PFSK-1 (cell line): ENCODE data around the gene SNX18.

Experiments used
- FOXP2 ChIP-seq: optimal IDR thresholded peaks from 2 replicates; pipeline ENCODE3; 2011; ENCODE audit warnings: borderline replicate concordance, control low read depth, inconsistent platforms; ENCODE audit not compliant: insufficient read depth; ENCODE audit errors: extremely low read length, extremely low read depth
- POLR2AphosphoS5 ChIP-seq: IDR thresholded peaks from 2 replicates; pipeline ENCODE4 v1.6.1; 2012; ENCODE audit warnings: low read depth, mild to moderate bottlenecking, control low read depth, low read length, moderate library complexity
- REST ChIP-seq, 2 experiments: IDR thresholded peaks; 2 replicates each; pipeline versions ENCODE4 v1.6.1 to v1.8.0; 2011 to 2012; ENCODE audit warnings: low read depth in 2 of 2, low read length in 2 of 2, control low read depth in 1 of 2, inconsistent platforms in 1 of 2, mild to moderate bottlenecking in 1 of 2, moderate library complexity in 1 of 2; ENCODE audit not compliant: insufficient read depth in 1 of 2
- SIN3A ChIP-seq: IDR thresholded peaks from 2 replicates; pipeline ENCODE4 v1.6.1; 2012; ENCODE audit warnings: mild to moderate bottlenecking, low read length, moderate library complexity, borderline replicate concordance; ENCODE audit not compliant: insufficient read depth
- TAF1 ChIP-seq: IDR thresholded peaks from 2 replicates; pipeline ENCODE4 v1.6.1; 2012; ENCODE audit warnings: low read length, control low read depth, borderline replicate concordance; ENCODE audit not compliant: insufficient read depth

Gene SNX18

GRCh38 chr5:54571462-54571861, 53.9 kb downstream of the SNX18 start:
- TF ChIP-seq FOXP2 (no peak), TAF1 (no peak), SIN3A (no peak), REST (IDR thresholded peaks at IDR 0.05; ENCODE audit: insufficient read depth in 1 of 2, low read depth in 2 of 2, low read length in 2 of 2) (no peak), POLR2AphosphoS5 (no peak)

DNA sequence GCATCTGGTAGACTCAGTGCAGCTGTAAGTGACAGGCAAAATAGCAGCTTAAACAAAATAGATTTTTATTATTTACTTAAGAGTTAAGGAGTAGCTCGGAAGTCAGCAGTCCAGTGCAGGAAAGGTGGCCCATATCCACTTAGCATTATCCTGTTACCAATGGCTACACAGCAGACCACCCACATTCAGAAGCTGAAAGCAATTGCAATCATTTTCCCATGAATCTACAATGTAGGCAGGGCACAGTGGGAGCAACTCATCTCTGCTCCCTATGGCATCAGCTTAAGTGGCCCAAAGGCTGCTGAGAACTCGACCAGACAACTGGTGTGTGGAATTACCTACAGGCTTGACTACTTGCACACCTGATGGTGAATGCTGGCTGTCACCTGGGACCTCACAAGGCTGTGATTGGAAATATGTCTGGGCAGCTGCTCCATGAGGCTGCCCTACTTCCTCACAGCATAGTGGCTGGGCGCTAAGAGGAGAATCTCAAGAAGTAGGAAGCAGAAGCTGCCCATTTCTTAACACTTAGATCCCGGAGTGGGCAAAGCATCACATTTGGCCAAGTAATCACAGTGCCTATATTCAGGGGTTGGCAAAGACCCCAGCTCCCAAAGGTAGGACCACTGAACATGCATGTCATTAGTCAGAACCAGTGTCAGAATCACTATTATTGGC, 56.4 kb downstream of the SNX18 start:
- TF ChIP-seq POLR2AphosphoS5 = no peak
- TF ChIP-seq FOXP2 = no peak
- no peak for TF ChIP-seq REST (IDR thresholded peaks at IDR 0.05; ENCODE audit: insufficient read depth in 1 of 2, low read depth in 2 of 2, low read length in 2 of 2)
- TF ChIP-seq TAF1 = no peak

- TF ChIP-seq POLR2AphosphoS5 (no peak), TAF1 (no peak)
These were observed 60.0 kb downstream of the SNX18 start for GRCh38 chr5:54577528-54577927.

DNA sequence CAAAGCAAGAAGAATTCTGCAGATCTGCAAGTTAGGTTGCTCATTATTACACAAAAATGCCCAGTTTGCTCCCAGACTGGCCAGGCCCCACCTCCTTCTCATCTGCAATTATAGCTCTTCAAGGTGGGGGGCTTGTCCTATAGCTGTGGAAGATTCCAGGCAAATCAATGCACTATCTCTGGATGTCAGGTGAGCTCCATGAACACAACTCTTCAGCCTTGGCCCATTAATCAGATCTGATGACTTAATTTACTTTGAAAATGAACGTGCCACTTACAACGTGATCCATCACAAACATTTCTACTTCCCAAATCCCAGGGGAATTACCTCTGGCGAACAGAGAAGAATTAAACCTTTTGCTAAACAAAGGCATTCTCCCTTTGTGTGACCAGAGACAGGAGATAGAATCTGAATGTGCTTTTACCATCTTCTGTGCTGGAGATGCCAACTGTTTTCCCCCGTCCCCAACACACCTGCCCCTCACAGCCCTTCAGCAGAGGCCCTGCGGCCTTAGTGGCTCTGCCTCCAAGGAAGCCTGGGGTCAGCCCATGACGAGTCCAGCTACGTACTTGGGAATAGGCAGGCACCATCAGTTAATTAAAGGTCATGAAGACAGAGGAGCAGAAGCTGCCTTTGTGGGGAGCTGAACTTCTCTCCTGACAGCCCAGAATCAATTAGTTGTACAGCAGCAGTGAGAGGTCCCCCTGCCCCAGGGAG, 60.5 kb downstream of the SNX18 start:
- no peak for TF ChIP-seq TAF1
- no peak for TF ChIP-seq POLR2AphosphoS5
- TF ChIP-seq REST (IDR thresholded peaks at IDR 0.05; ENCODE audit: insufficient read depth in 1 of 2, low read depth in 2 of 2, low read length in 2 of 2) = no peak

DNA sequence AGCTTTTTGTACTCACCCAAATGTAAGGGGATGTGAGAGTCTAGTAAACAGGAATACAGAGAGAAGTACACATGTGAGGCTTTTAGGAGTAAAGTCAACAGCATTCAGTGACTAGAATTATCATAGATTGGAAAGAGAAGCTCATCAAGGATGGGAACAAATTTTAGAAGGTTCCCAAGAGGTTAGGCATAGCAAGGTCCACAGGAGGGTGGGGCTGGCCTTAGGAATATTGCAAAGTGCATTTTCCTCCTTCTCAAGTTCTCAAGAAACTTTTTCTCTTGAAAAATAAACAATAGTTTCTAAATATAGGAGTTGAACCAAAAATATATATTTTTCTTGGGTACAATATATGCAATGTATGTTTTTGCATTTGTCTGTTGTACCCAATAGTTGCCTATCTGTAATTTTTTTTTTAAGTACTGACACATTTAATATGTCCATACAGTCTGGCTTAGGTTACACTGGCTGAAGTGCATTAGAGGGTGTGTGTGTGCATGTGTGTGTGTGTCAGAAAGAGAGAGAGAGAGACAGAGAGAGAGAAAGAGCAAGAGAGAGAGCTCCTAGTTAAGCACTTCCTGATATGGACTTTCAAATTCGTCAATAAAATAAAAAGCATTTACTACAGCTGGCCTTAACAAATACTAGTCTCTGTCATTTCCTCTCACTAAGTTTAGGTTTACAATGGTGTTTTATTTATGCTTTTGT, 62.2 kb downstream of the SNX18 start:
- TF ChIP-seq POLR2AphosphoS5 (no peak), SIN3A (no peak), REST (IDR thresholded peaks at IDR 0.05; ENCODE audit: insufficient read depth in 1 of 2, low read depth in 2 of 2, low read length in 2 of 2) (no peak), FOXP2 (no peak), TAF1 (no peak)
